GM12875 (cell line): ENCODE measurements around the gene SOX6.

Source experiments
- H3K4me3 ChIP-seq: one replicate; pipeline ENCODE4 v1.5.1; 2011; ENCODE audit warnings: low read depth, low read length, control low read depth
- CTCF ChIP-seq: IDR thresholded peaks from 2 replicates; pipeline ENCODE4 v1.5.1; 2011; ENCODE audit warnings: low read depth, mild to moderate bottlenecking, control low read depth, inconsistent platforms, low read length, moderate library complexity, borderline replicate concordance; ENCODE audit not compliant: insufficient read depth

The SOX6 gene

GRCh38 chr11:16239141-16240105 is 116.9 kb downstream of the SOX6 start:
- H3K4me3 ChIP-seq, result no peak overlapping the region
- no peak for TF ChIP-seq CTCF

GRCh38 chr11:16226245-16226644 is 130.1 kb downstream of the SOX6 start:
- no peak for TF ChIP-seq CTCF
- H3K4me3 ChIP-seq, result no peak overlapping the region

- no peak for TF ChIP-seq CTCF
- H3K4me3 ChIP-seq, result no peak overlapping the region
These were observed 130.7 kb downstream of the SOX6 start for GRCh38 chr11:16225623-16226022.

GRCh38 chr11:16223558-16223957 is 132.8 kb downstream of the SOX6 start:
- no peak for TF ChIP-seq CTCF
- no peak overlapping the region for H3K4me3 ChIP-seq

GRCh38 chr11:16217631-16218030 is 138.7 kb downstream of the SOX6 start:
- no peak overlapping the region for H3K4me3 ChIP-seq
- TF ChIP-seq CTCF, result no peak

- no peak overlapping the region for H3K4me3 ChIP-seq
- TF ChIP-seq CTCF, result no peak
These were observed 139.5 kb downstream of the SOX6 start for GRCh38 chr11:16216831-16217230.

- no peak for TF ChIP-seq CTCF
These were observed 141.0 kb downstream of the SOX6 start for GRCh38 chr11:16215352-16215751.

More at GRCh38 chr11:16215352-16215751, 141.0 kb downstream of the SOX6 start:
- H3K4me3 ChIP-seq, result no peak overlapping the region
